T1000 (cell line): ENCODE results near the gene GRAP2.
"Not testable (repeated sequence)": the region's sequence is repeated elsewhere in the genome, so short reads cannot be mapped to it uniquely, and the experiment has no call there.

Source experiments
- DNase-seq: peaks from one replicate; lab custom pipeline; 2025; ENCODE audit warnings: mixed read lengths; lab: John Stamatoyannopoulos, UW

The GRAP2 gene

DNA sequence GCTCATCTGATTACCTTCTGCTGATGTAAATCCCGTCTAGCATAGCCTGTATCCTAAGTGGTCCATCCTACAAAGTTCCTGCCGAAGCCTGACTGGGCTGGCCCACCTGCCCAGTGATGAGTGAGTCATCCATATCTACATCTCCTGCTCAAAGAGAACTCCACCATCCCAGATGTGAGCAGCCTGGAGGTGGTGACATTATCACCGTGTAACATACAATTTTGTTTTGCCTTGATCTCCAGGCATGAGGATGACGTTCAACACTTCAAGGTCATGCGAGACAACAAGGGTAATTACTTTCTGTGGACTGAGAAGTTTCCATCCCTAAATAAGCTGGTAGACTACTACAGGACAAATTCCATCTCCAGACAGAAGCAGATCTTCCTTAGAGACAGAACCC lies 64.9 kb downstream of the GRAP2 start:
- no peak for DNase-seq

DNA sequence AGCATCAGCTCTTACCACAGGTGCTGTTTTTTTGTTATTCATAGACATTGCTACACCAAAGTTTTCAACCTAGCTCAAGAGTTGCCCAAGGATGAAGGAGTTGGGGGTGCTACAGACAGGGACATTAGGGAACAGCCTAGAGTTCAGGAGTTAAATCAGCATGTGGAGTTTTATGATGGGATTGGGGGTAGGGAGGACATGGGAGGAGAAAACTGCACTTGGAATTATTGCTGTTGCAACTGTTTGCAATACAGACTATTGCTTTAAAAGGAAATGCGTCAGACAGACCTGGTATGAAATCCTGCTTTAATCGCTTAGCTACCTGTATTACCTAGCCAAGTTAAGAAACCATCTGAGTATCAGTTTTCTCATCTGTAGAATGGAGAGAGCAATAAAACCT lies 65.6 kb downstream of the GRAP2 start:
- no peak for DNase-seq

GRCh38 chr22:39967103-39967829 lies 66.4 kb downstream of the GRAP2 start:
- DNase-seq, result no peak

- no peak for DNase-seq
Observed at GRCh38 chr22:39967996-39968972, 67.4 kb downstream of the GRAP2 start.

DNA sequence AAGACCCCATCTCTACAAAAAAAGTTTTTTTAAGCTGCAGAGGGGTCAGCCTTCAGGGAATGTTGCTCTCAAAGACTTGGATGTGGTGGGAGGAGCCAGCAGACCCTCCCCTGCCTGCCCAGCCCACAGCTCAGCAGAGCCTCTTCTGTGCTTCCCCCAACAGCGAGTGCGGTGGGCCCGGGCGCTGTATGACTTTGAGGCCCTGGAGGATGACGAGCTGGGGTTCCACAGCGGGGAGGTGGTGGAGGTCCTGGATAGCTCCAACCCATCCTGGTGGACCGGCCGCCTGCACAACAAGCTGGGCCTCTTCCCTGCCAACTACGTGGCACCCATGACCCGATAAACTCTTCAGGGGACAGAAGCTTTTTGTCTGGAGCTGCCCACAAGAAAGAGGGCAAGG lies 69.9 kb downstream of the GRAP2 start:
- no peak for DNase-seq

DNA sequence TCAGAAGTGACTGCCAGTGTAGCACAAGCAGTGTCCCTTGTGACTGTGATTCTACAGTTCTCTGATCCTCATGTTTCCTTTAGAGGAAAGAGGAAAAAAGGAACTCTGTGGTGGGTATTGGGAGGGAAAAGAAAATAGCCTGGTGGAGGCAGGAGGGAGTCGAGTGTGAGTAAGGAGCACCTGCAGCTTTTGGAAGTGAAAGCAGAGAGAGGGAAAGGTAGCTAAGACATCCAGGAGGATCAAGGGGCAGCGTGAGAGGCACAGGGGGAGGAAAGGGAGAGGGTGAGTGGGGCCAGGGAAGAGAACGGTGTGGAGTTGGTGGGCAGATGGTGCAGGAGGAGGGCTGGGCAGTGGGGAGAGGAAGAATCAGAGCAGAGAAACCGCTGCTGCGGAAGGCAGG lies 71.8 kb downstream of the GRAP2 start:
- DNase-seq, result no peak

- no peak for DNase-seq
Observed at GRCh38 chr22:39973656-39974055, 72.8 kb downstream of the GRAP2 start.

DNA sequence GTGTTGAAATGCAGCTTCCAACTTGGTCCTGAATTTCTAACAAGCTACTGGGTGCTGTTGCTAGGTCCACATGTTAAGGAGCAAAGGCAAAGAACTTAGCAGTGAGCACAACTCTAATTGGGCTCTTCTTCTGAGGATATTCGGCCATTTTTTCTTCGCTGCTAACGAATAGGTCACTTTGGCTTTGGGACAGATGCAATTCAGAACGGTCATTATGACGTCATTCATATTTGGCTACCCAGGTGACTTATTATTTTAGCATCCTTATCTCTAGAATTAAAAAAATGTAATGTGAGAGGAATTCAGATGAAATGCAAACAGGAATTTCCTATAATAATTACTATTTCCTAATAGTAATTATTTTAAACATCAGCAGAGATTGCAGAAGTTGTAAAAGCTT lies 73.2 kb downstream of the GRAP2 start:
- no peak for DNase-seq

DNA sequence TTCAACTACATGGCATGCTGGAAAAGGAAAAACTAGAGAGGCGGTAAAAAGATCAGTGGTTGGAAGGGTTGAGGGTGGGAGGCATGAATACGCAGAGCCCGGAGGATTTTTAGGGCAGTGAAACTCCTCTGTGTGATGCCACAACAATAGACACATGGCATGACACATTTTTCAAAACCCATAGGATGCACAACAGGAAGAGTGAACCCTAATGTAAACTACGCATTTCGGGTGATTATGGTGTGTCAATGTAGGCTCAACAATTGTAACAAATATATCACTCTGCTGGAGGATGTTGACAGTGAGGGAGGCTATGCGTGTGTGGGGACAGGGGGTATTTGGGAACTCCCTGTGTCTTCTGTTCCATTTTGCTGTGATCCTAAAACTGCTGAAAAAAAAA lies 78.2 kb downstream of the GRAP2 start:
- DNase-seq, result no peak

DNA sequence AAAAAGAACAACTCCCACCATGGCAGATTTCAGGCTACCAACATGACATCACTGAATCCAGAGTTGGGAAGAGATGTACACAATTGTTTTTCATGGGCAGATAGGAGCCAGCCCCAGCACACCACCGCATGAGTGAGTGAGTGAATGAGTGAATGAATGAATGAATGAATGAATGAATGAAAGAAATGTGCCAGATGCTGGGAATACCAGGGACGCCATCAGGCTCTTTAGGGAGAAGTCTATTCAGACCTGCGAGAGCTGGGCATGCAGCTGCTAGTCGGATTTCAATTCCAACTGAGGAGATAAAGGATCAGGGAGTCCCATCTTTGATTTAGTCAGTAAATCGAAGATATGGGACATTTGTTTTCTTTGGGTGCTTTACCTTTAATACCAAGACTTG lies 78.6 kb downstream of the GRAP2 start:
- DNase-seq, result no peak

DNA sequence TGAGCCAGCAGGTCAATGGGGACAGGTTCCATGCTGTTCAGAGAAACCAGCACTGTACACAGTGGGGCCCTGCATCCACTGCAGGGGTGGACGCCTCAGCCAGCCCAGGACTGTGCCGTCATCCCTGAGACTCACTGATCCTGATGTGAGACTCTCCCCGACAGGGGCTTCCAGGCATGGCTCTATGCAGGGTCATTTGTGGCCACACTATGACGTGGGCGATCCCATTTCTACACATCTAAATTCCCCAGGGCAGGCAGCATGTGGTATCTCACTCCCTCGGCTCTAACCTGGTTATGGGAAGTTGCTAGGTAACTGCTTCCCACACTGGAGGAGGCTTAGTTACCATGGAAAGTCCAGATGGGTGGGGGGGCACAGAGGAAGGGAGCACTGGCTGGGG lies 79.7 kb downstream of the GRAP2 start:
- no peak for DNase-seq

DNA sequence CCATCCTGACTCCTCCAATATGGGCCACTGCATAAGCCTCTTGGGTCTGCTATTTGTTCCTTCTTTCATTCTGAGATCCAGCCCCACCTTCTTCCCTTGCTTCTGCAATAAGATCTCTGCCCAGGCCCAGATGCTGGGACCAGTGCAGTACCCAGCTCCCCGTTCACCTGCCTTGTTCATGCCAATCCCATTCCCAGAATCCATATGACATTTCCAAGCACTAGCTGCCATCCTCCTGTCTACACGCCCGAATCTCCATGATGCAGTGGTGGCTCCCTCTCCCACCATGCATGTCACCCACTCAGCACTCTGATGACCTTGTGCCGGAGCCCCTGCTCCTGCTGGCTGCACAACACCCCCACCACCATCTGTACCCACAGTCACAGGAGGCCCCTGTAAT lies 82.5 kb downstream of the GRAP2 start:
- no peak for DNase-seq

GRCh38 chr22:39984006-39984405 lies 83.1 kb downstream of the GRAP2 start:
- no peak for DNase-seq

DNA sequence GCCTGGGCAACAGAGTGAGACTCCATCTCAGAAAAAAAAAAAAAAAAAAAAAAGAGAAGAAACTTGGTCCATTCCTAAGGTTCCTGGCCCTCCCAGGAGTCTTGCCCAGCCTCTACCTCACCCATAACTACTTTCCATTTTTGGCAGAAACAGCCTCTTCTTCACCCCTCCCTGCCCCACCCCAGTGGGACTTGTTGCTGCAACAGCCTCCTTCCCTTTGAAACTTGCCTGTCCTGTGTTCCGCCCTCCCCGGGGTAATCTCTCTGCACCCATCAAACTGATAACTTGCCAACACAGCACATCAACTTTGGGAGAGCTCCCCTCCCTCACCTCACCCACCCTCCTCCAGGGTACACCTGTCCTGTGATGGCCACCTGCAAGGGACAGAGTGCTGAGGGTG lies 83.9 kb downstream of the GRAP2 start:
- no peak for DNase-seq

DNA sequence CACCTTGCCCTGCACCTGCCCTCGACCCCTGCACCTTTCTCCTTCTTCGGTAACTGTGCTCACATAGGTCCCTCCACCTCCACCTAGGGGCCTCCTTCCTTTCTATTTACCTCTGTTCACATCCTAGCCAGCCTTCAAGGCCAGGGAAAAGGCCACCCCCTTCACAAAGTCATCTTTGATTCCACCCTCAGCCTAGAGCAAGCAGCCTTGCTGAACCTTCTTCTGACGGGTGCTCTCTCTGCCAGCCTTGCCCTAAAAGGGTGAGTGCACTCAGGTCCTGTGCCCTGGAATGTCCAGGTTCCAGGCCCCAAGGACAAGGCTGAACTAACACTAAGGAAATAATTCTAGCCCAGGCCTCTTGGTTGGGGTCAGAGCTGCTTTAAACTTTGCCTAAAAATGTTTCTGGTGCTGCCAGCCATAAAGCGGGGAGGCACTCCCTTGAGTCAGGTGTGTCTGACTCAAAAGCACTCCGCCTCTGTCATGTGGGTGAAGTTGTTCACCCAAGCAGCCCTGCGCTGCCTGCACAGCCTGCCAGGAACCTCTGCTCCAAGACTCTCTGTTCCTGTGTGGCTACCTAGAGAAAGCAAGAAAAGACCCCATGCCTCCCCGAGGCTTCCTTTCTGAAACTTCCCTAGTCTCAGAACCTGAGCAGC lies 84.6 kb downstream of the GRAP2 start:
- DNase-seq, result no peak

DNA sequence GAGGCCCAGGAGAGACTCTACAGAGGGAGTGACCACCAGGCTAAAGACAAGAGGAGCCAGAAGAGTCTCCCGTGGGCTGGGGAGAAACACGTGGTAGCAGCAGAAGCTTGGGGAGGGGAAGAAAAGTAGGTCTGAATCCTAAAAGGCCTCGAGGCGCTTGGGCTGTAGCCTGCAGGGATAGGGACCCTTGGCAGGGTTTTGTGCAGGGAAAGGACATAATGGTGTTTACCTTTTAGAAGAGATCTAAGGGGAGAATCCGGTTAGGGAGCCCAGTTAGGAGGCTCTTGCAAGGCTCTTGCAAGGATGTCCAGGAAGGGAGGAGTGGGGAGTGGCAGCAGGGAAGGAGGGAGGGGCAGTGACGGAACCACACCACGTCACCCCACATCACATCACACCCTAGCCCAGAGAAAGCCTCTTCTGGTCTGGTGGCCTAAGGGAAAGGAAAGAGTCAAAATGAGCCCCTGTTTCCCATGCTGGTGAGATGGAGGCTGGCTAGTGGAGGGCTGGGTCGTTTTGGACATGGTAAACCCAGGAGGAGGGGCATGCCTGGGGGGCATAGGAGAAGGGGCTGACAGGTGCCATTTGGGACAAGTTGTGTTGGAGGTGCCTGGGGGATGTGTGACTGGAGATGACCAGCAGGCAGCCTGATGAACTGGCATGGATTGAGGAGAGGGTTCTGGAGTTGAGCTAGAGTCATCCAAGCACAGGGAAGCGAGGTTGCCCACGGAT lies 87.7 kb downstream of the GRAP2 start:
- DNase-seq, result no peak

GRCh38 chr22:39989633-39990032 lies 88.7 kb downstream of the GRAP2 start:
- DNase-seq, result no peak

- DNase-seq, result no peak
Observed at GRCh38 chr22:39990686-39991085, 89.8 kb downstream of the GRAP2 start.

GRCh38 chr22:39991159-39991860 lies 90.4 kb downstream of the GRAP2 start:
- DNase-seq, result no peak

GRCh38 chr22:39992088-39992826 lies 91.4 kb downstream of the GRAP2 start:
- no peak for DNase-seq

DNA sequence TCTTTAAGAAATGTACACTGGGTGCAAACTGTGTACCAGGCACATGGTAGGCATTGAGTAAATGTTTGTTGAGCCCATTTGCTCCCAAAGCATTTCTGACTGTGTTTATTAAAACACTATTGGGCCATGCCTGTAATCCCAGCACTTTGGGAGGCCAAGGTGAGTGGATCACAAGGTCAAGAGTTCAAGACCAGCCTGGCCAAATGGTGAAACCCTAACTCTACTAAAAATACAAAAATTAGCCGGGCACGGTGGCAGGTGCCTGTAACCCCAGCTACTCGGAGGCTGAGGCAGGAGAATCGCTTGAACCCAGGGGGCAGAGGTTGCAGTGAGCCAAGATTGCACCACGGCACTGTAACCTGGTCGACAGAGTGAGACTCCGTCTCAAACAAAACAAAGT lies 92.0 kb downstream of the GRAP2 start:
- DNase-seq, result not testable (repeated sequence)
